Smooth muscle cell (in vitro differentiated cells): Measurements from ENCODE around the gene VSX2. TPM values are rescaled to one million over a fixed set of nuclear protein-coding genes. Genes with fewer than 3 reads are reported as not detected.
A peak's percentile ranks its signal among the peaks of the same experiment; 100 is the strongest.

Experiments
- DNase-seq: peaks from one replicate; lab custom pipeline; 2025; ENCODE audit not compliant: unreplicated experiment; lab: John Stamatoyannopoulos, UW
- H2AFZ ChIP-seq: fragments of 200-600 bp; sonication (generic); 2 replicates; pipeline ENCODE4 v1.6.0; 2016; ENCODE audit warnings: antibody characterized with exemption, low read depth, mild to moderate bottlenecking
- H3F3A ChIP-seq: fragments of 200-600 bp; sonication (generic); 2 replicates; pipeline ENCODE4 v1.6.0; 2017; ENCODE audit warnings: antibody characterized with exemption, low read depth
- H3K27ac ChIP-seq: fragments of 200-600 bp; sonication (generic); 2 replicates; pipeline ENCODE4 v1.5.1; 2016; ENCODE audit warnings: low read depth, mild to moderate bottlenecking
- H3K27me3 ChIP-seq: fragments of 200-600 bp; sonication (generic); 2 replicates; pipeline ENCODE4 v1.6.1; 2016; ENCODE audit warnings: low read depth, mild to moderate bottlenecking
- H3K36me3 ChIP-seq: fragments of 200-600 bp; sonication (generic); 2 replicates; pipeline ENCODE4 v1.5.1; 2016; ENCODE audit warnings: low read depth
- H3K4me1 ChIP-seq: fragments of 200-600 bp; sonication (generic); 2 replicates; pipeline ENCODE4 v1.5.1; 2016; ENCODE audit warnings: low read depth
- H3K4me2 ChIP-seq: fragments of 200-600 bp; sonication (generic); 2 replicates; pipeline ENCODE4 v1.6.0; 2016; ENCODE audit warnings: mild to moderate bottlenecking
- H3K4me3 ChIP-seq: fragments of 200-600 bp; sonication (generic); 2 replicates; pipeline ENCODE4 v1.5.1; 2016; ENCODE audit warnings: mild to moderate bottlenecking
- H3K79me2 ChIP-seq: fragments of 200-600 bp; sonication (generic); 2 replicates; pipeline ENCODE4 v1.6.0; 2016; ENCODE audit warnings: low read depth, mild to moderate bottlenecking
- H3K9ac ChIP-seq: fragments of 200-600 bp; sonication (generic); 2 replicates; pipeline ENCODE4 v1.6.0; 2016; ENCODE audit warnings: low read depth
- H3K9me3 ChIP-seq: fragments of 200-600 bp; sonication (generic); replicated peaks from 2 replicates; pipeline ENCODE4 v1.5.1; 2016; ENCODE audit warnings: low read depth
- H4K20me1 ChIP-seq: fragments of 200-600 bp; sonication (generic); 2 replicates; pipeline ENCODE4 v1.6.0; 2016; ENCODE audit warnings: low read depth
- WGBS: methylation state at CpG from one replicate; pipeline ENCODE4 v1.1.7; 2016; ENCODE audit warnings: low lambda C conversion rate; 5-methylcytosine and 5-hydroxymethylcytosine counted together
- polyA plus RNA-seq: library from polyadenylated mRNA; unstranded; fragments of >200 nt; fragmentation: Nextera tagmentation; extraction: Ambion mirVana; gene quantifications from 2 replicates; pipeline ENCODE4 v1.2.1, GENCODE V29; 2016
- total RNA-seq: library from RNA; depleted of rRNA; stranded (reverse); fragments of >200 nt; gene quantifications from 2 replicates; pipeline ENCODE4 v1.2.3, GENCODE V29; 2014
- TF ChIP-seq, protein P1 (sequence below): fragments of 200-600 bp; sonication (generic); IDR thresholded peaks from 2 replicates; pipeline ENCODE4 v1.5.1; 2017; ENCODE audit warnings: borderline replicate concordance, mild to moderate bottlenecking, antibody characterized with exemption; ENCODE audit not compliant: insufficient read depth, poor library complexity, severe bottlenecking

VSX2 gene
- total and polyA plus RNA-seq, 2 experiments from 2014 or later: not detected

GRCh38 chr14:74240794-74241651 lies 1.8 kb downstream of the VSX2 start:
- no peaks in the 10 kb centered on the region for H3F3A ChIP-seq
- WGBS: 2% methylated on average over 78 of the region's 80 CpGs
- peaks cover 98% of the 10 kb centered on the region for H3K27me3 ChIP-seq
- no peak overlapping the region for H3K9ac ChIP-seq
- no peak overlapping the region for H3K27ac ChIP-seq
- DNase-seq: no peak
- peak overlapping the region; percentile 33 for H2AFZ ChIP-seq
- H3K4me3 ChIP-seq: no peak overlapping the region
- TF ChIP-seq, protein P1, sequence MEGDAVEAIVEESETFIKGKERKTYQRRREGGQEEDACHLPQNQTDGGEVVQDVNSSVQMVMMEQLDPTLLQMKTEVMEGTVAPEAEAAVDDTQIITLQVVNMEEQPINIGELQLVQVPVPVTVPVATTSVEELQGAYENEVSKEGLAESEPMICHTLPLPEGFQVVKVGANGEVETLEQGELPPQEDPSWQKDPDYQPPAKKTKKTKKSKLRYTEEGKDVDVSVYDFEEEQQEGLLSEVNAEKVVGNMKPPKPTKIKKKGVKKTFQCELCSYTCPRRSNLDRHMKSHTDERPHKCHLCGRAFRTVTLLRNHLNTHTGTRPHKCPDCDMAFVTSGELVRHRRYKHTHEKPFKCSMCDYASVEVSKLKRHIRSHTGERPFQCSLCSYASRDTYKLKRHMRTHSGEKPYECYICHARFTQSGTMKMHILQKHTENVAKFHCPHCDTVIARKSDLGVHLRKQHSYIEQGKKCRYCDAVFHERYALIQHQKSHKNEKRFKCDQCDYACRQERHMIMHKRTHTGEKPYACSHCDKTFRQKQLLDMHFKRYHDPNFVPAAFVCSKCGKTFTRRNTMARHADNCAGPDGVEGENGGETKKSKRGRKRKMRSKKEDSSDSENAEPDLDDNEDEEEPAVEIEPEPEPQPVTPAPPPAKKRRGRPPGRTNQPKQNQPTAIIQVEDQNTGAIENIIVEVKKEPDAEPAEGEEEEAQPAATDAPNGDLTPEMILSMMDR: no peak
- H3K79me2 ChIP-seq: no peaks in the 10 kb centered on the region
- H3K9me3 ChIP-seq: no peaks in the 10 kb centered on the region
- H3K36me3 ChIP-seq: no peaks in the 10 kb centered on the region
- peak overlapping the region; percentile 68 for H3K4me2 ChIP-seq
- peaks cover 8% of the 10 kb centered on the region for H3K4me1 ChIP-seq
- H4K20me1 ChIP-seq: no peaks in the 10 kb centered on the region

- peak overlapping the region; percentile 68 for H3K4me2 ChIP-seq
- H3K27ac ChIP-seq: no peak overlapping the region
- no peaks in the 10 kb centered on the region for H3F3A ChIP-seq
- peaks cover 8% of the 10 kb centered on the region for H3K4me1 ChIP-seq
- no peaks in the 10 kb centered on the region for H3K36me3 ChIP-seq
- no peak overlapping the region for H3K9ac ChIP-seq
- no peaks in the 10 kb centered on the region for H3K9me3 ChIP-seq
- TF ChIP-seq, protein P1: no peak
- H3K27me3 ChIP-seq: peaks cover 98% of the 10 kb centered on the region
- no peaks in the 10 kb centered on the region for H4K20me1 ChIP-seq
- H3K79me2 ChIP-seq: no peaks in the 10 kb centered on the region
- H3K4me3 ChIP-seq: no peak overlapping the region
- H2AFZ ChIP-seq: no peak overlapping the region
- 20% methylated on average over 14 of the region's 14 CpGs for WGBS
- no peak for DNase-seq
These were observed 2.4 kb downstream of the VSX2 start for GRCh38 chr14:74241652-74242017.

DNA sequence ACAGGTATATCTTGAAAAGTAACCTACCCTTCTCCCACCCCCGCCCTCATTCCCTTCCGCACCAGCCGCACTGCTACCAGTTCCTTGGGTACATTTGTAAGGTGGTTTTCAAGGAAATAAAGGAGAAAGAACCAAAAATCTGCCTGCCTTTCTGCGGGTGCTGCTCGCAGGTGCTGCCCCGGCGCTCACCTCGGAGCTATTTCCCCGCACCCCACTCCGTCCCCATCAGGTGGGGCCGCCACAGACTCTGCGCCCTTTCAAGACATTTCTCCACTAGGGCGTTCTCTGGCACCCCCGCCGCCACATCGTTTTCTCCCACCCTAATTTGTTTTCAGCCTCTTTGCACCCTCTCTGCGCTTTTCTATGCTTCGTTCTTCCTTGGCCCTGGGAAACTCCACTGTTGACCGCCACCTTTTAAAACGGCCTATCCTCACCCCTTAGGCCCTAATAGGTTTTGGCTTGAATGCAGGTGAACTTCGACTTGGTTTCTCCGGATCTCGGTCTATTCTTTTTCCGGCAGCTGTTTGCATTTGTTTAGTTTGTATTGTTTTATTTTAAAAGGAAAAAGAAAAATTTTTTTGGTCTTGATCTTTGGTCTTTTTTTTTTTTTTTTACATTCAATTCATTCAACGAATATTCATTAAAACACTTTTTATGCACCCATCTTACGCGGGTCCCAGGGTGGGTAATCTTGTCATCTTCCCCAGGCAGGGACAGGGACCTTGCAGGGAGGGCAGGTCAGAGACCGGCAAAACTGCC lies 3.0 kb downstream of the VSX2 start:
- DNase-seq: no peak
- Histone ChIP-seq H3K79me2 (no peaks in the 10 kb centered on the region), H3K27ac (no peak overlapping the region), H3K4me3 (no peak overlapping the region), H3K27me3 (peaks cover 98% of the 10 kb centered on the region), H3K9ac (no peak overlapping the region), H3F3A (no peaks in the 10 kb centered on the region), H3K36me3 (no peaks in the 10 kb centered on the region), H3K9me3 (no peaks in the 10 kb centered on the region), H3K4me1 (peaks cover 8% of the 10 kb centered on the region), H3K4me2 (no peak overlapping the region), H2AFZ (no peak overlapping the region), H4K20me1 (no peaks in the 10 kb centered on the region)
- TF ChIP-seq, protein P1: no peak
- WGBS: 16% methylated on average over 28 of the region's 28 CpGs

- Histone ChIP-seq H3K27ac (no peak overlapping the region), H3K27me3 (peaks cover 98% of the 10 kb centered on the region), H3F3A (no peaks in the 10 kb centered on the region), H2AFZ (no peak overlapping the region), H3K36me3 (no peaks in the 10 kb centered on the region), H3K9ac (no peak overlapping the region), H4K20me1 (no peaks in the 10 kb centered on the region), H3K79me2 (no peaks in the 10 kb centered on the region), H3K4me1 (peaks cover 8% of the 10 kb centered on the region), H3K9me3 (no peaks in the 10 kb centered on the region), H3K4me2 (no peak overlapping the region), H3K4me3 (no peak overlapping the region)
- WGBS: 60% methylated on average over 4 of the region's 4 CpGs
- no peak for DNase-seq
- TF ChIP-seq, protein P1: no peak
These were observed 3.5 kb downstream of the VSX2 start for GRCh38 chr14:74242780-74243042.
